Measurements from ENCODE around the gene PLEKHG5.
A peak's percentile ranks its signal among the peaks of the same experiment; 100 is the strongest.
"Not testable (repeated sequence)": the region's sequence is repeated elsewhere in the genome, so short reads cannot be mapped to it uniquely, and the experiment has no call there.

The PLEKHG5 gene

DNA sequence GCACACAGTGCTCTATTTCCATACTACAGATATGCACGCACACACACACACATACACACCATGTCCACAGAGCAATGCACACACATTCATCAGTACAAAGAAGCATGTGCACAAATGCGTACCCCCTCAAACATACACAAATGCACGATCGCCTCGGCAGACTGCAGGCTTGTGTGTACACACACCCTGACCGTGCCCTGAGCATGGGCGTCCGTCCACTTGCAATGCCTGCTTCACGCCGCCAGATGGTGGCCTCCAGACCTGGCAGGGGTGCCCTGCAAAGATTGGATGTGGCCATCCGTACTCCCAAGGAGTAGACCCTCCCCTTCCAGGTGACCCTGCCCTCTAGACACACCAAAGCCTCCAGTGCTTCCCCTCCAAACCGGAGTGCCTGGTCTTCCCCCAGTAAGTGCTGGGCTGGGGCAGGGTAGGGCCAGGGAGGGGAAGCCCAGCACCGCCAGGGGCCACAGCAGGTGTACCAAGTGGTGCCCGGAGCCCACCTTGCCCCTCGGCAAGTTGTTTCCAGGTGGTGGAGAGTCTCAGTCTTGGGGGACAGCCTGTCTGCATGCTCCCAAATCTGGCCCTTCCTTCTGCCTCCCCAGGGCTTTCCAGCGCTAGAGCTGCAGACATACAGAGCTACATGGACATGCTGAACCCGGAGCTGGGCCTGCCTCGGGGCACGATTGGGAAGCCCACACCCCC, 46.3 kb downstream of the PLEKHG5 start:
- no peak for DNase-seq

- no peak for DNase-seq
Observed at GRCh38 chr1:6444377-6444776, 47.1 kb downstream of the PLEKHG5 start.

DNA sequence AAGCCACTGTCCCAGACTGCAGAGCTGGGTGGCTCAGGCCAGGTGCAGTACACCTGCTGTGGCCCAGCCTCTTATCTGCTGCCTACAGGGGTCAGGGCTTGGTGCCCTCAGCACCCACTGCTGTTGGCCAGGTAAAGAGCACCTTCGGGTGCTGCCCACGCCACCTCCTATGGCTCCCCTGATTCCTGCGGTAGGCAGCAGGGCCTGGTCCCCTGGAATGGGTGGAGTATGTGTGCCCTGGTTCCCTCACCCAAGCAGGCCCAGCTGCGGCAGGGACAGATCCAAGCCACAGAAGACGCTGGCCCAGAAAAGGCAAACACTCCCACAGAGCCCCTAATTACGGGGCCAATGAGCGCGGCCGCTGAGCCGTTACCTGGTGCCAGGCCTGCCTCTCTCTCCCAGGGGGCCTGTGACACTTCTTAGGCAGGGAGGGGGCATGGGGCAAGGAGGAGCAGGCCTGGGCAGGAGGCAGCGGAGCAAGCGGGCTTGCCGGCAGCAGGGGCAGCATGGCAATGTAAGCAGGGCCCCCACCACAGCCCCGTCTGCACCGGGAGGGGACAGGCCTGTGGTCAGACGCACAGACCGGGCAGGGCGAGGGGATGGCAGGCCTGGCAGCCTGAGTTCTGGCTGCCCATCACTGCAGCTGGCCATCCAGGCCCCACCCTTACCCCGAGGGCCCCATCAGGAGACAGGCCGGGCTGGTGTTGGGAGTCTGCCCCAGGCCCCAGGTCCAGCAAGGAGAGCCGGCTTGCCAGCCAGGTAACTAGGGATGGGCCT, 47.9 kb downstream of the PLEKHG5 start:
- no peak for DNase-seq

- no peak for DNase-seq
Observed at GRCh38 chr1:6441586-6441985, 49.9 kb downstream of the PLEKHG5 start.

DNA sequence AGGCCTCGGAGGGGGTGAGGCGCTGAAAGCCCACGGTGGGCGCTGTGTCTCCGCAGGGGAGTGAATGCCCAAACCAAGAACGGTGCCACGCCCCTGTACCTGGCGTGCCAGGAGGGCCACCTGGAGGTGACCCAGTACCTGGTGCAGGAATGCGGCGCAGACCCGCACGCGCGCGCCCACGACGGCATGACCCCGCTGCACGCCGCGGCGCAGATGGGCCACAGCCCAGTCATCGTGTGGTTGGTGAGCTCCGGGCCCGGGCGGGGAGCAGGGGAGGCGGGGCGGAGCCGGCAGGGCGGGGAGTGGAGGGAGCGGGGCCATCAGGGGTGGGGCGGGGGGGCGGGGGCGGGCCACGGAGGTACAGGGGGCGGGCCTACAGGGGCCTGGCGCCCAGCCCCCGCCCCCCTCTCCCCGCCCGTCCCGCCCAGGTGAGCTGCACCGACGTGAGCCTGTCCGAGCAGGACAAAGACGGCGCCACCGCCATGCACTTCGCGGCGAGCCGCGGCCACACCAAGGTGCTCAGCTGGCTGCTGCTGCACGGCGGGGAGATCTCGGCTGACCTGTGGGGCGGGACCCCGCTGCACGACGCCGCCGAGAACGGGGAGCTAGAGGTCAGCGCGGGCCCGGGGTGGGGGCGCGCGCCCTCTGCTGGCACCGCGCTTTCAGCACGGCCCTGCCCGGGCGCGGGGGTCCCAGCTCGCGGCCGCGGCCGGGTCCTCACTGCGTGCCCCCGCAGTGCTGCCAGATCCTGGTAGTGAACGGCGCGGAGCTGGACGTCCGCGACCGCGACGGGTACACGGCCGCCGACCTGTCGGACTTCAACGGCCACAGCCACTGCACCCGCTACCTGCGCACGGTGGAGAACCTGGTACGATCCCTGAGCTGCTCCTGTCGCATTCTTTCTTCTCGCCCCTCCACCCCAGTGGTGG, 51.0 kb downstream of the PLEKHG5 start:
- DNase-seq, result no peak

GRCh38 chr1:6438047-6438525, 53.4 kb downstream of the PLEKHG5 start:
- DNase-seq, result peak; percentile 59

- not testable (repeated sequence) for DNase-seq
Observed at GRCh38 chr1:6437012-6437700, 54.3 kb downstream of the PLEKHG5 start.

DNA sequence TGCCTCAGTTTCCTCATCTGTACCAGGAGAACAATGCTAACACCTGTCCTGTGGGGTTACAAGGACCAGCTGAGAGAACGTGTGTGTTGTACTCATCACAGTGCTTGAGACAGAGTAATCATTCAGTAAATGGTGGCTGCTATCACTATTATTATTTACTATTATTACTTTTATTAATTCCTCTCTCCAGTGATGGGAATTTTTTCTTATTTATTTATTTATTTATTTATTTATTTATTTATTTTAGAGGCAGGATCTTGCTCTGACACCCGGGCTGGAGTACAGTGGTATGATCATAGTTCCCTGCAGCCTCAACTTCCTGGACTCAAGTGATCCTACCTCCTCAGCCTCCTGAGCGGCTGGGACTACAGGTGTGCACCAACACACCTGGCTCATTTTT, 55.2 kb downstream of the PLEKHG5 start:
- DNase-seq, result not testable (repeated sequence)

GRCh38 chr1:6435547-6435946, 55.9 kb downstream of the PLEKHG5 start:
- DNase-seq, result no peak

GRCh38 chr1:6435129-6435528, 56.3 kb downstream of the PLEKHG5 start:
- DNase-seq, result no peak

DNA sequence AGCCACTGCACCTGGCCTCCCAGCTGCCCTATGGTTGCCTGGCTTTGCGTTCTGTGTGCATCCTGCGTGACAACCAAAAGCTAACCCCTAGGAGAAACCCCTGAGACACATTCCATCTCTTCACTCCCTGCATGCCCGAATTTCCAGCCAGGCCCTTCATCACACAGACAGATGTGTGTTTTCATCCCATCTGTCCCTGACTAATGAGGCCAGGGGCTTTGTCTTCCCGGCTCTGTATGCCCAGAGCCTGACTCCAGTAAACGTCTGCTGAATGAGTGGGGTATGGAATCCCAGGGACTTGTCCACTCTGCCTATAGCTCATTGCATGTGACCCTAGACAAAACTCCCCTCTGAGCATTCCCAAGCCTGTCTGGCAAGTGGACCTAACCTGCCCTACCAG, 57.3 kb downstream of the PLEKHG5 start:
- no peak for DNase-seq

GRCh38 chr1:6431645-6432579, 59.6 kb downstream of the PLEKHG5 start:
- DNase-seq, result not testable (repeated sequence)

- not testable (repeated sequence) for DNase-seq
Observed at GRCh38 chr1:6429660-6430411, 61.6 kb downstream of the PLEKHG5 start.

DNA sequence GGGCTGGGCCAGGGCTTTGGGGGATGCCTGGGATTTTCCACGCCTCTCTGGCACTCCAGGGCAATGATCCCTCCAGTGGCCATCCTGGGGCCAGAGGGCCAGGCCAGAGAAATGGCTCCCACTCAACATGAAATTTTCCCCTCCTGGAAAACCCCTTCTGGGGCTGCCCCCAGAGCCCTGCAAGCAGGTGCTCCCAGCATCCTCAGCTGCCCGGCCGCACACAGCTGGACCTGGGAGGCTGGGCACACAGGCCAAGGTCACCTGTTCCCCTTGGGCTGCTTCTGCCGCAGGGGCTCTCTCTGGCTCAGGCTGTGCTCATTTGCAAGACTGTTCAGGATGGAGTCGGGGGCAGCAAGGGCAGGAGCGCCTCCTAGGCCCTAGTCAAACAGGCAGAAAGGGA, 63.0 kb downstream of the PLEKHG5 start:
- not testable (repeated sequence) for DNase-seq

GRCh38 chr1:6427441-6428390, 63.8 kb downstream of the PLEKHG5 start:
- DNase-seq, result no peak

GRCh38 chr1:6426972-6427350, 64.5 kb downstream of the PLEKHG5 start:
- DNase-seq, result no peak

- no peak for DNase-seq
Observed at GRCh38 chr1:6426277-6426971, 65.0 kb downstream of the PLEKHG5 start.

DNA sequence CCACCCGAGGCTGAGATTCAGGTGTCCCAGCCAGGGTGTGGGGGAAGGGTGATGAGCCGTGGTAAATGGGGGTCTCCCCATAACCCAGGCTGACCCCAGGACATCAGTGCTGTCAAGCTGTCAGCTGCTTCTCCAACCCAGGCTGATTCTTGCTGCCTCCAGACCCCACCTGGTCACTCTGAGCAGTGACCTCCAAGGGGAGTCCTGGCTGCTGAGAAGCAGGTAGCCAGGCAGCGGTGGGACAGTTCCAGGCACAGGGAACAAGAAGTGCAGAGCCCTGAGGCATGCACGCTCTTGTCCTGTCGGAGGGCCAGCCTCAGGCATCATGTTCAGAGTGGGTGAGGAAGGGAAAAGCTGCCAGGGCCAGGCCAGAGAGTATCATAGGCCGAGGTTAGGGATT, 65.8 kb downstream of the PLEKHG5 start:
- DNase-seq, result no peak
